HL-60 (cell line): ENCODE data around the gene TMTC1.
A peak's percentile ranks its signal among the peaks of the same experiment; 100 is the strongest.

Experiments
- DNase-seq, 2 experiments: peaks; one replicate each; pipeline ENCODE4 v3.0.0-alpha.2; 2010 to 2020; ENCODE audit warnings: low read depth in 1 of 2, low spot score in 1 of 2
- H3K27ac ChIP-seq: fragments of 250-450 bp; sonication (Bioruptor Pico); replicated peaks from 2 replicates; pipeline ENCODE4 v1.5.1; 2020; ENCODE audit warnings: mild to moderate bottlenecking, moderate library complexity
- H3K27me3 ChIP-seq: fragments of 250-450 bp; sonication (Bioruptor Pico); 2 replicates; pipeline ENCODE4 v1.5.1; 2021; ENCODE audit warnings: mild to moderate bottlenecking, moderate library complexity; ENCODE audit not compliant: insufficient read depth, poor library complexity, severe bottlenecking
- H3K4me3 ChIP-seq: replicated peaks from 2 replicates; pipeline ENCODE4 v1.5.1; 2011; ENCODE audit warnings: mild to moderate bottlenecking, control low read depth, low read length; ENCODE audit not compliant: insufficient read depth
- CTCF ChIP-seq: IDR thresholded peaks from one replicate; pipeline ENCODE4 v1.5.1; 2011; ENCODE audit warnings: low read length, control low read depth, inconsistent platforms; ENCODE audit not compliant: insufficient read depth
- GABPA ChIP-seq: IDR thresholded peaks from 2 replicates; pipeline ENCODE4 v1.6.1; 2012; ENCODE audit warnings: low read depth
- POLR2AphosphoS5 ChIP-seq: IDR thresholded peaks from 2 replicates; pipeline ENCODE4 v1.6.1; 2012; ENCODE audit warnings: low read depth
- REST ChIP-seq: IDR thresholded peaks from 2 replicates; pipeline ENCODE4 v1.6.1; 2012; ENCODE audit warnings: low read depth; ENCODE audit not compliant: insufficient replicate concordance
- SPI1 ChIP-seq: IDR thresholded peaks from 2 replicates; pipeline ENCODE4 v1.6.1; 2012; ENCODE audit warnings: low read depth, mild to moderate bottlenecking, borderline replicate concordance

The TMTC1 gene

GRCh38 chr12:29692237-29692636 lies 91.5 kb downstream of the TMTC1 start:
- H3K27me3 ChIP-seq = no peaks in the 10 kb centered on the region
- DNase-seq = no peak
- no peak for TF ChIP-seq POLR2AphosphoS5
- no peak for TF ChIP-seq GABPA
- TF ChIP-seq REST = no peak
- H3K27ac ChIP-seq = peak overlapping the region; percentile 45; the same call in 1 of the 2 replicates
- H3K4me3 ChIP-seq = no peak overlapping the region

GRCh38 chr12:29691161-29691854 lies 92.4 kb downstream of the TMTC1 start:
- Histone ChIP-seq H3K4me3 (no peak overlapping the region), H3K27ac (peak overlapping the region; percentile 45; the same call in 1 of the 2 replicates), H3K27me3 (no peaks in the 10 kb centered on the region)
- TF ChIP-seq GABPA = no peak
- TF ChIP-seq SPI1 = peak; percentile 81
- peak; percentile 78 for DNase-seq

- peak overlapping the region; percentile 6; the same call in 1 of the 2 replicates for H3K27ac ChIP-seq
- no peak for DNase-seq
- no peak overlapping the region for H3K4me3 ChIP-seq
- TF ChIP-seq GABPA (no peak), POLR2AphosphoS5 (no peak), SPI1 (no peak), CTCF (no peak), REST (no peak)
- no peaks in the 10 kb centered on the region for H3K27me3 ChIP-seq
Observed at GRCh38 chr12:29690728-29691127, 93.0 kb downstream of the TMTC1 start.

GRCh38 chr12:29688914-29689313 lies 94.8 kb downstream of the TMTC1 start:
- no peak for TF ChIP-seq CTCF
- TF ChIP-seq REST = no peak
- no peak for TF ChIP-seq POLR2AphosphoS5
- no peak for TF ChIP-seq GABPA
- no peak for TF ChIP-seq SPI1
- DNase-seq = no peak
- no peaks in the 10 kb centered on the region for H3K27me3 ChIP-seq
- no peak overlapping the region for H3K27ac ChIP-seq
- no peak overlapping the region for H3K4me3 ChIP-seq
